DND-41 (cell line): ENCODE data around the gene PAFAH1B2.

Experiments
- ATAC-seq: fragments of 200-7000 bp; cut with Tn5 transposase; 3 replicates; pipeline ENCODE4 v1.9.1; 2021; ENCODE audit warnings: low read depth; ENCODE audit not compliant: insufficient read depth
- DNase-seq: peaks from one replicate; pipeline ENCODE4 v3.0.0-alpha.2; 2020
- H2AFZ ChIP-seq: 2 replicates; pipeline ENCODE4 v1.6.0; 2012; ENCODE audit warnings: low read depth, low read length
- H3K27ac ChIP-seq: 2 replicates; pipeline ENCODE4 v1.5.1; 2012; ENCODE audit warnings: low read length, inconsistent platforms
- H3K27me3 ChIP-seq: fragments of 200-600 bp; sonication (generic); 2 replicates; pipeline ENCODE4 v1.6.0; 2012; ENCODE audit warnings: low read length, mild to moderate bottlenecking, inconsistent platforms; ENCODE audit not compliant: insufficient read depth, poor library complexity
- H3K36me3 ChIP-seq: 2 replicates; pipeline ENCODE4 v1.5.1; 2012; ENCODE audit warnings: low read length, inconsistent platforms; ENCODE audit not compliant: insufficient read depth
- H3K4me1 ChIP-seq: 2 replicates; pipeline ENCODE4 v1.5.1; 2012; ENCODE audit warnings: mild to moderate bottlenecking, low read length; ENCODE audit not compliant: insufficient read depth
- H3K4me2 ChIP-seq: 2 replicates; pipeline ENCODE4 v1.6.0; 2012; ENCODE audit warnings: mild to moderate bottlenecking, moderate library complexity, low read length, inconsistent platforms; ENCODE audit not compliant: insufficient read depth
- H3K4me3 ChIP-seq, 2 experiments: fragments of 200-600 bp in 1 of 2; shearing (Covaris generic) in 1 of 2; 2 replicates each; pipeline ENCODE4 v1.5.1; 2012 to 2016; ENCODE audit warnings: inconsistent platforms in 2 of 2, low read length in 2 of 2, mild to moderate bottlenecking in 2 of 2, low read depth in 1 of 2, moderate library complexity in 1 of 2
- H3K79me2 ChIP-seq: 2 replicates; pipeline ENCODE4 v1.6.0; 2012; ENCODE audit warnings: low read length, inconsistent platforms; ENCODE audit not compliant: insufficient read depth
- H3K9ac ChIP-seq: 2 replicates; pipeline ENCODE4 v1.6.0; 2012; ENCODE audit warnings: low read depth, mild to moderate bottlenecking, inconsistent platforms, low read length, moderate library complexity
- H3K9me3 ChIP-seq: 2 replicates; pipeline ENCODE4 v1.5.1; 2012; ENCODE audit warnings: low read length, moderate library complexity, mild to moderate bottlenecking, inconsistent platforms; ENCODE audit not compliant: insufficient read depth, severe bottlenecking
- H4K20me1 ChIP-seq: 2 replicates; pipeline ENCODE4 v1.6.0; 2012; ENCODE audit warnings: low read length; ENCODE audit not compliant: insufficient read depth
- EZH2 ChIP-seq: IDR thresholded peaks from 3 replicates; pipeline ENCODE4 v1.6.1; 2012; ENCODE audit warnings: borderline replicate concordance, low read depth, mild to moderate bottlenecking, moderate library complexity, low read length, inconsistent platforms; ENCODE audit not compliant: severe bottlenecking
- TF ChIP-seq, protein P1 (sequence below): IDR thresholded peaks from 2 replicates; pipeline ENCODE4 v1.5.1; 2012; ENCODE audit warnings: borderline replicate concordance, low read length, moderate library complexity, mild to moderate bottlenecking; ENCODE audit not compliant: poor library complexity, severe bottlenecking; ENCODE audit errors: extremely low read depth

PAFAH1B2 gene

GRCh38 chr11:117160826-117161225 is 16.7 kb downstream of the PAFAH1B2 start:
- H4K20me1 ChIP-seq: peaks cover 44% of the 10 kb centered on the region
- no peaks in the 10 kb centered on the region for H3K4me1 ChIP-seq
- peaks cover 86% of the 10 kb centered on the region for H3K36me3 ChIP-seq
- H3K27me3 ChIP-seq: no peaks in the 10 kb centered on the region
- no peak overlapping the region for H3K9ac ChIP-seq
- ATAC-seq: no peak
- no peak overlapping the region for H3K4me2 ChIP-seq
- H3K9me3 ChIP-seq: no peaks in the 10 kb centered on the region
- H3K4me3 ChIP-seq: no peak overlapping the region
- H2AFZ ChIP-seq: no peak overlapping the region
- no peak overlapping the region for H3K27ac ChIP-seq
- no peak for TF ChIP-seq EZH2
- TF ChIP-seq, protein P1, sequence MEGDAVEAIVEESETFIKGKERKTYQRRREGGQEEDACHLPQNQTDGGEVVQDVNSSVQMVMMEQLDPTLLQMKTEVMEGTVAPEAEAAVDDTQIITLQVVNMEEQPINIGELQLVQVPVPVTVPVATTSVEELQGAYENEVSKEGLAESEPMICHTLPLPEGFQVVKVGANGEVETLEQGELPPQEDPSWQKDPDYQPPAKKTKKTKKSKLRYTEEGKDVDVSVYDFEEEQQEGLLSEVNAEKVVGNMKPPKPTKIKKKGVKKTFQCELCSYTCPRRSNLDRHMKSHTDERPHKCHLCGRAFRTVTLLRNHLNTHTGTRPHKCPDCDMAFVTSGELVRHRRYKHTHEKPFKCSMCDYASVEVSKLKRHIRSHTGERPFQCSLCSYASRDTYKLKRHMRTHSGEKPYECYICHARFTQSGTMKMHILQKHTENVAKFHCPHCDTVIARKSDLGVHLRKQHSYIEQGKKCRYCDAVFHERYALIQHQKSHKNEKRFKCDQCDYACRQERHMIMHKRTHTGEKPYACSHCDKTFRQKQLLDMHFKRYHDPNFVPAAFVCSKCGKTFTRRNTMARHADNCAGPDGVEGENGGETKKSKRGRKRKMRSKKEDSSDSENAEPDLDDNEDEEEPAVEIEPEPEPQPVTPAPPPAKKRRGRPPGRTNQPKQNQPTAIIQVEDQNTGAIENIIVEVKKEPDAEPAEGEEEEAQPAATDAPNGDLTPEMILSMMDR: no peak
- peaks cover 65% of the 10 kb centered on the region for H3K79me2 ChIP-seq
- no peak for DNase-seq

GRCh38 chr11:117166491-117166890 is 22.4 kb downstream of the PAFAH1B2 start:
- H2AFZ ChIP-seq: no peak overlapping the region
- H3K4me2 ChIP-seq: no peak overlapping the region
- no peak overlapping the region for H3K4me3 ChIP-seq
- DNase-seq (no peak), ATAC-seq (no peak)
- TF ChIP-seq EZH2: no peak
- TF ChIP-seq, protein P1: no peak
- peaks cover 17% of the 10 kb centered on the region for H4K20me1 ChIP-seq
- H3K27ac ChIP-seq: no peak overlapping the region
- no peaks in the 10 kb centered on the region for H3K4me1 ChIP-seq
- no peaks in the 10 kb centered on the region for H3K9me3 ChIP-seq
- H3K79me2 ChIP-seq: peaks cover 20% of the 10 kb centered on the region; the same call in 1 of the 2 replicates
- H3K9ac ChIP-seq: no peak overlapping the region
- H3K27me3 ChIP-seq: no peaks in the 10 kb centered on the region
- peaks cover 95% of the 10 kb centered on the region for H3K36me3 ChIP-seq

DNA sequence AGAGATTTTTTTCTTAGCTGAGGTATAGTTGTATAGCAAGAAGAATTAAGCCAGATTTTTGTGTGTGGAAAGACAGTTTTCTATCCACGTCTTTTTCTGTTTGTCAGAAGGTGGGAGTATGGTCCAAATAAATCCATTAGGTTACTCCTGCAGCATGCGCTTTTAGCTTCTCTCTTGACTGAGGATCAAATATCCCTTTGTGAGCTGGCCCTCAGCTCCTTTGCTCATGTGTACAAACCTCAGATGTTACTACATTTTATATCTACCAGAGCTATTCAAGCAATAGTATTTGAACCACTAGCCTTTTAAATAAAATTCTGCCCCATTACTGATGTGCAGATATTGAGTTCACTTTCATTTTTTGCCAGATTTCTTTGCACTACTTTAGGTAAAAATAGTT is 25.6 kb downstream of the PAFAH1B2 start:
- H3K27ac ChIP-seq: no peak overlapping the region

More for the DNA sequence above, 25.6 kb downstream of the PAFAH1B2 start:
- Histone ChIP-seq H2AFZ (no peak overlapping the region), H3K9me3 (no peaks in the 10 kb centered on the region), H3K4me1 (no peaks in the 10 kb centered on the region), H4K20me1 (peaks cover 11% of the 10 kb centered on the region), H3K4me2 (no peak overlapping the region), H3K36me3 (peaks cover 70% of the 10 kb centered on the region), H3K4me3 (no peak overlapping the region), H3K79me2 (peaks cover 9% of the 10 kb centered on the region; the same call in 1 of the 2 replicates), H3K9ac (no peak overlapping the region), H3K27me3 (no peaks in the 10 kb centered on the region)
- TF ChIP-seq, protein P1: no peak
- TF ChIP-seq EZH2: no peak
- no peak for ATAC-seq
- no peak for DNase-seq
